Peyer's patch (tissue), 4 donors: ENCODE results near the gene TMEM141. TPM values are rescaled to one million over a fixed set of nuclear protein-coding genes. Genes with fewer than 3 reads are reported as not detected.

Source experiments
- DNase-seq, 3 donors: peaks; one replicate each; pipeline ENCODE4 v3.0.0-alpha.2; 2017 to 2019
- H3K27ac ChIP-seq, 4 donors: fragments of 200-600 bp; sonication (generic); one replicate each; pipeline ENCODE4 v1.5.1; 2016 to 2019
- H3K27me3 ChIP-seq, 2 donors: fragments of 200-600 bp; sonication (generic); one replicate each; pipeline ENCODE4 v1.5.1; 2019
- H3K36me3 ChIP-seq, 3 donors: fragments of 200-600 bp; sonication (generic); one replicate each; pipeline ENCODE4 v1.5.1; 2016 to 2019
- H3K4me1 ChIP-seq, 4 donors: fragments of 200-600 bp; sonication (generic); one replicate each; pipeline ENCODE4 v1.5.1; 2016 to 2019
- H3K4me3 ChIP-seq, 4 donors: fragments of 200-600 bp; sonication (generic); 1 replicate in 3 of 4; 2 replicates in 1 of 4; pipeline ENCODE4 v1.5.1; 2016 to 2019; ENCODE audit warnings: mild to moderate bottlenecking in 1 of 4
- H3K9me3 ChIP-seq, 4 donors: fragments of 200-600 bp; sonication (generic); one replicate each; pipeline ENCODE4 v1.5.1; 2016 to 2019; ENCODE audit warnings: mild to moderate bottlenecking in 1 of 4
- CTCF ChIP-seq, 6 experiments: fragments of 450-650 bp in 4 of 6; fragments of 200-600 bp in 2 of 6; sonication (generic) in 1 of 6; IDR thresholded peaks; one replicate each; pipeline ENCODE4 v1.5.1; 2017 to 2019; ENCODE audit warnings: antibody characterized with exemption in 6 of 6, mild to moderate bottlenecking in 3 of 6, moderate library complexity in 1 of 6
- POLR2A ChIP-seq, 2 donors: fragments of 450-650 bp; IDR thresholded peaks; one replicate each; pipeline ENCODE4 v1.5.1; 2017; ENCODE audit warnings: antibody characterized with exemption in 2 of 2, mild to moderate bottlenecking in 2 of 2, moderate library complexity in 2 of 2
- total RNA-seq, 4 donors: library from RNA; depleted of rRNA; stranded (reverse); fragments of >200 nt; gene quantifications; one replicate each; pipeline ENCODE4 v1.1.0, GENCODE V29; 2016

TMEM141 gene
- total RNA-seq, 4 donors from 2014 or later = 52.0 to 240 (median 187) TPM

- no peak for DNase-seq
- no peaks in the 10 kb centered on the region for H3K9me3 ChIP-seq
- H3K4me1 ChIP-seq = peaks cover 0 to 30% (median 13%) of the 10 kb centered on the region in 4 donors
- TF ChIP-seq CTCF (IDR thresholded peaks at IDR 0.05) (no peak), POLR2A (IDR thresholded peaks at IDR 0.05) (no peak)
- peak overlapping the region in 1 of 4 donors; percentile 5 for H3K4me3 ChIP-seq
- no peak overlapping the region for H3K27ac ChIP-seq
- no peaks in the 10 kb centered on the region for H3K36me3 ChIP-seq
- H3K27me3 ChIP-seq = peaks cover 0 to 24% of the 10 kb centered on the region in 2 donors
Observed at GRCh38 chr9:136744773-136745172, 46.4 kb upstream of the TMEM141 start.

DNA sequence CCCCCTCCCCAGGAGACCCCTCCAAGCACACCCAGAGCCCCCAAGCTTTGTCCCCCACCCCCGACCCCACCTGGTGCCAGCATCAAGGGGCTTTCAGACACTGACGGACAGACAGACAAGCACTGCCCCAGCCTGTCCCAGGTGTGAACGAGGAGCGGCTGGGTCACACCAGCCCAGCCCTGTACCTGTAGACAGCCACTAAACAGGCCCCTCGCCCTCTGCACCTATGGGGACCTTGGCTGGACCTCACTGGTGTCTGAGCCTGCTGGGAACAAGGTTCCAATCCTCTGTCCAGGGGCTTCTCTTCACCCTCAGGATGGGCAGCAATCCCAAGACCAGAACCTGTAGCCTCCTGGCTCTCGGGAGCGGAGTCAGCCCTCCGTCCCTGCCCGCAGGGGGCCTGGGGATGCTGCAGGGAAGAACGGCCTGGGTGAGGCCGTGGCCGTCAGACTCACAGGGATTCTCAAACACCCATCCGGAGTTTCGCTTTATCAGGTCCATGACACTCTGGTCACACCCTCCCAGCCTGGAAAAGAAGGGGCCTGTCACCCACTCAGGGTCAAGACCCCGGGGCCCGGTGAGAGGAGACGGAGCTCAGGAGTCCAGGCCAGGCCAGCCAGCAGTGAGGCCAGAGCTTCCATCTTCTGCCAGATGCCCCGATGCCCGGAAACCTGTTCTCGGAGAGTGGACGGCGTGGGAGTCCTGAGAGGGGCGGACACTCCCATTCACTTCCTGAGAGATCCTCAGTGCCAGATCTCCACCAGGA lies 45.6 kb upstream of the TMEM141 start:
- TF ChIP-seq POLR2A (IDR thresholded peaks at IDR 0.05) = no peak
- TF ChIP-seq CTCF (IDR thresholded peaks at IDR 0.05) = no peak
- Histone ChIP-seq H3K36me3 (no peaks in the 10 kb centered on the region), H3K9me3 (no peaks in the 10 kb centered on the region), H3K27me3 (peaks cover 0 to 20% of the 10 kb centered on the region in 2 donors), H3K27ac (no peak overlapping the region), H3K4me1 (peaks cover 0 to 30% (median 13%) of the 10 kb centered on the region in 4 donors), H3K4me3 (peak overlapping the region in 1 of 4 donors; percentile 5)
- no peak for DNase-seq

DNA sequence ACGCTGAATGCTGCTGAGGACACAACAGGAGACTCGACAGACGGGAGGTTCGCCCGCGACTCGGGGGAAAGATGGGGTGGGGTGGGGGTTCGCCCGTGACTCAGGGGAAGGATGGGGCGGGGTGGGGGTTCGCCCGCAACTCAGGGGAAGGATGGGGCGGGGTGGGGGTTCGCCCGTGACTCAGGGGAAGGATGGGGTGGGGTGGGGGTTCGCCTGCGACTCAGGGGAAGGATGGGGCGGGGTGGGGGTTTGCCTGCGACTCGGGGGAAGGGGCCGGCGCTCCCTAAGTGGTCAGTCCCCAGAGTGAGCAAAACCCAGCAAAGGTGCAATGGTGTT lies 45.0 kb upstream of the TMEM141 start:
- peaks cover 0 to 26% (median 11%) of the 10 kb centered on the region in 4 donors for H3K4me1 ChIP-seq

GRCh38 chr9:136746621-136747020 lies 44.5 kb upstream of the TMEM141 start:
- Histone ChIP-seq H3K27me3 (peaks cover 0 to 14% of the 10 kb centered on the region in 2 donors), H3K27ac (peak overlapping the region in 1 of 4 donors; percentile 10), H3K9me3 (peaks cover 0 to 6% (median 0%) of the 10 kb centered on the region in 4 donors), H3K4me1 (peaks cover 0 to 23% (median 8%) of the 10 kb centered on the region in 4 donors), H3K36me3 (no peaks in the 10 kb centered on the region), H3K4me3 (no peak overlapping the region)
- no peak for TF ChIP-seq POLR2A (IDR thresholded peaks at IDR 0.05)
- no peak for TF ChIP-seq CTCF (IDR thresholded peaks at IDR 0.05)
- no peak for DNase-seq

More for the DNA sequence above, 45.0 kb upstream of the TMEM141 start:
- no peak for DNase-seq
- no peaks in the 10 kb centered on the region for H3K36me3 ChIP-seq
- H3K27me3 ChIP-seq = peaks cover 0 to 19% of the 10 kb centered on the region in 2 donors
- TF ChIP-seq POLR2A (IDR thresholded peaks at IDR 0.05) (no peak), CTCF (IDR thresholded peaks at IDR 0.05) (no peak)
- peaks cover 0 to 3% (median 0%) of the 10 kb centered on the region in 4 donors for H3K9me3 ChIP-seq
- H3K27ac ChIP-seq = no peak overlapping the region
- no peak overlapping the region for H3K4me3 ChIP-seq

DNA sequence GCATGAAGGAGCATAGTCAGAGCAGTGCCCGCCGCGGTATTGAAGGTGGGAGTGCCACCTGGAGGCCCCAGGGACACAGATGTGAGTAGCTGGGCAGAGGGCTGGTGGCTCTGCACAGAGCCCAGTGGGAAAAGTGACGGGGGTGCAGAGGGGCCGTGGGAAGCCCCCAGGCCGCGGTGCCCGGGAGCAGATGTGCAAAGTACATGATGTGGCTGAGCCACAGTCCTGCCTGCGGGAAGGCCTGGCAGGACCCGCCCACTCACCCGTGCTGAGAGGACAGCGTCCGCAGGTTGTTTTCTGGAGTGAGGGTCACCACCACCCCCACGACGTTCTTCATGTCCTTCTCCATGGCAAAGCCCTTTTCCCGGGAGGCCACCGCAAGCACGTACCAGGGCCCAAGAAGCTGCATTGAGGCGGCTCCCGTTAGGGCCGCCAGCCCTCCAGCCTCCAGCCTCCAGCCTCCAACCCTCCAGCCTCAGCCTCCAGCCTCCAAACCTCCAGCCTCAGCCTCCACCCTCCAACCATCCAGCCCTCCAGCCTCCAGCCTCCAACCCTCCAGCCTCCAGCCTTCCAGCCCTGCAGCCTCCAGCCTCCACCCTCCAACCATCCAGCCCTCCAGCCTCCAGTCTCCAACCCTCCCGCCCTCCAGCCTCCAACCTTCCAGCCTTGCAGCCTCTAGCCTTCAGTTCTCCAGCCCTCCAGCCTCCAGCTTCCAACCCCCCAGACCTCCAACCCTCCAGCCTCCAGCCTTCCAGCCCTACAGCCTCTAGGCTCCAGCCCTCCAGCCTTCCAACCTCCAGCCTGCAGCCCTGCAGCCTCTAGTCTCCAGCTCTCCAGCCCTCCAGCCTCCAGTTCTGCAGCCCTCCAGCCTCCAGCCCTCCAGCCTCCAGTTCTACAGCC lies 43.7 kb upstream of the TMEM141 start:
- Histone ChIP-seq H3K27ac (no peak overlapping the region), H3K27me3 (peaks cover 0 to 6% of the 10 kb centered on the region in 2 donors), H3K9me3 (peaks cover 0 to 13% (median 2%) of the 10 kb centered on the region in 4 donors), H3K36me3 (no peaks in the 10 kb centered on the region), H3K4me3 (no peak overlapping the region), H3K4me1 (peaks cover 0 to 23% (median 5%) of the 10 kb centered on the region in 4 donors)
- TF ChIP-seq CTCF (IDR thresholded peaks at IDR 0.05) (no peak), POLR2A (IDR thresholded peaks at IDR 0.05) (no peak)
- DNase-seq = no peak
